SK-N-SH (cell line): ENCODE results near the gene FBXW11. TPM values are rescaled to one million over a fixed set of nuclear protein-coding genes. Genes with fewer than 3 reads are reported as not detected.

Source experiments
- CTCF ChIA-PET: fragments of 300-600, 350-600 bp; formaldehyde crosslinking; extraction: SDS; loops from one replicate; lab custom pipeline; 2021; lab: Yijun Ruan, JAX
- POLR2A ChIA-PET: fragments of 350-600 bp; sonication (Branson Sonifier 250); formaldehyde crosslinking; extraction: SDS; loops from one replicate; lab custom pipeline; 2020; ENCODE audit warnings: antibody characterized with exemption, inconsistent platforms; lab: Yijun Ruan, JAX
- DNase-seq: peaks from one replicate; pipeline ENCODE4 v3.0.0; 2012
- H2AFZ ChIP-seq: fragments of 200-600 bp; sonication (generic); 2 replicates; pipeline ENCODE4 v1.8.1; 2016; ENCODE audit warnings: antibody characterized with exemption, mild to moderate bottlenecking, low read depth
- H3F3A ChIP-seq: fragments of 200-600 bp; sonication (generic); replicated peaks from 2 replicates; pipeline ENCODE3; 2016; ENCODE audit warnings: antibody characterized with exemption, mild to moderate bottlenecking; ENCODE audit not compliant: insufficient read depth
- H3K27ac ChIP-seq, 2 experiments: fragments of 200-500 bp in 1 of 2; fragments of 200-600 bp in 1 of 2; sonication (Bioruptor generic) in 1 of 2; sonication (generic), shearing (Covaris generic) in 1 of 2; 2 replicates each; pipeline versions ENCODE4 v1.5.1 to v1.6.1; 2014 to 2016; ENCODE audit warnings: low read depth in 2 of 2, inconsistent platforms in 1 of 2, low read length in 1 of 2, mild to moderate bottlenecking in 1 of 2, mixed read lengths in 1 of 2
- H3K27me3 ChIP-seq: fragments of 200-600 bp; sonication (generic), shearing (Covaris generic); 2 replicates; pipeline ENCODE4 v1.6.1; 2016; ENCODE audit warnings: mixed run types; ENCODE audit not compliant: insufficient read depth
- H3K36me3 ChIP-seq, 2 experiments: fragments of 200-500 bp in 1 of 2; fragments of 200-600 bp in 1 of 2; sonication (Bioruptor generic) in 1 of 2; sonication (generic) in 1 of 2; replicated peaks in 1 of 2; 2 replicates each; pipeline versions ENCODE3 to v1.5.1; 2014 to 2016; ENCODE audit warnings: low read length in 1 of 2, mild to moderate bottlenecking in 1 of 2; ENCODE audit not compliant: insufficient read depth in 2 of 2, control insufficient read depth in 1 of 2
- H3K4me1 ChIP-seq, 2 experiments: fragments of 200-500 bp in 1 of 2; fragments of 200-600 bp in 1 of 2; sonication (Bioruptor generic) in 1 of 2; sonication (generic), shearing (Covaris generic) in 1 of 2; 2 replicates each; pipeline versions ENCODE4 v1.5.1 to v1.6.1; 2014 to 2016; ENCODE audit warnings: low read depth in 1 of 2, low read length in 1 of 2, mixed run types in 1 of 2; ENCODE audit not compliant: insufficient read depth in 2 of 2, control insufficient read depth in 1 of 2
- H3K4me2 ChIP-seq: fragments of 200-600 bp; sonication (generic), shearing (Covaris generic); 2 replicates; pipeline ENCODE4 v1.6.1; 2017; ENCODE audit warnings: mixed run types
- H3K4me3 ChIP-seq, 2 experiments: fragments of 200-500 bp in 1 of 2; fragments of 200-600 bp in 1 of 2; sonication (Bioruptor generic) in 1 of 2; sonication (generic), shearing (Covaris generic) in 1 of 2; 2 replicates each; pipeline versions ENCODE4 v1.5.1 to v1.8.1; 2014 to 2016; ENCODE audit warnings: low read depth in 2 of 2, inconsistent platforms in 1 of 2, low read length in 1 of 2, mild to moderate bottlenecking in 1 of 2, mixed read lengths in 1 of 2, moderate library complexity in 1 of 2
- H3K79me2 ChIP-seq: fragments of 200-600 bp; sonication (generic); 2 replicates; pipeline ENCODE4 v1.8.1; 2017; ENCODE audit warnings: mild to moderate bottlenecking; ENCODE audit not compliant: insufficient read depth
- H3K9ac ChIP-seq: fragments of 200-600 bp; sonication (generic); 2 replicates; pipeline ENCODE4 v1.6.1; 2017; ENCODE audit warnings: mixed run types
- H3K9me2 ChIP-seq: fragments of 200-600 bp; sonication (generic); 2 replicates; pipeline ENCODE4 v1.6.1; 2017; ENCODE audit warnings: mixed run types
- H3K9me3 ChIP-seq: fragments of 200-600 bp; sonication (generic); 2 replicates; pipeline ENCODE4 v1.6.1; 2017; ENCODE audit warnings: mixed run types, mild to moderate bottlenecking, moderate library complexity
- H4K20me1 ChIP-seq: fragments of 200-600 bp; sonication (generic); 2 replicates; pipeline ENCODE4 v1.6.1; 2017; ENCODE audit warnings: mild to moderate bottlenecking, mixed run types; ENCODE audit not compliant: insufficient read depth
- CTCF ChIP-seq: fragments of 200-600 bp; sonication (generic); IDR thresholded peaks from 2 replicates; pipeline ENCODE4 v1.6.1; 2017; ENCODE audit warnings: antibody characterized with exemption, mild to moderate bottlenecking, moderate library complexity
- ELF1 ChIP-seq: IDR thresholded peaks from 2 replicates; pipeline ENCODE4 v1.4.0; 2012
- FOSL2 ChIP-seq: IDR thresholded peaks from 2 replicates; pipeline ENCODE4 v1.4.0; 2012; ENCODE audit warnings: low read depth, mild to moderate bottlenecking, moderate library complexity, borderline replicate concordance
- GABPA ChIP-seq: IDR thresholded peaks from 2 replicates; pipeline ENCODE4 v1.4.0; 2012; ENCODE audit warnings: low read depth, mild to moderate bottlenecking
- JUND ChIP-seq: IDR thresholded peaks from 2 replicates; pipeline ENCODE4 v1.4.0; 2012
- MXI1 ChIP-seq: IDR thresholded peaks from 2 replicates; pipeline ENCODE4 v1.6.1; 2012; ENCODE audit warnings: mild to moderate bottlenecking, low read depth, low read length, improper control_type of control experiment
- PBX3 ChIP-seq: IDR thresholded peaks from 2 replicates; pipeline ENCODE4; 2012
- POLR2AphosphoS5 ChIP-seq: IDR thresholded peaks from 2 replicates; pipeline ENCODE4 v1.6.1; 2012; ENCODE audit warnings: low read depth, low read length
- SMC3 ChIP-seq: IDR thresholded peaks from 2 replicates; pipeline ENCODE4 v1.6.1; 2012; ENCODE audit warnings: low read depth, low read length, improper control_type of control experiment
- TAF1 ChIP-seq: IDR thresholded peaks from 2 replicates; pipeline ENCODE4 v1.6.1; 2012; ENCODE audit warnings: low read depth, mild to moderate bottlenecking, low read length, moderate library complexity, borderline replicate concordance
- TCF12 ChIP-seq: IDR thresholded peaks from 2 replicates; pipeline ENCODE4 v1.4.0; 2012
- YY1 ChIP-seq: IDR thresholded peaks from 2 replicates; pipeline ENCODE4 v1.4.0; 2012; ENCODE audit warnings: low read depth, mild to moderate bottlenecking
- WGBS: methylation state at CpG from one replicate; pipeline ENCODE4 v1.1.6; 2017; ENCODE audit warnings: low lambda C conversion rate; 5-methylcytosine and 5-hydroxymethylcytosine counted together
- polyA plus RNA-seq, 3 experiments: library from polyadenylated mRNA; depleted of rRNA; stranded (reverse); fragments of >200 nt; gene quantifications; 2 replicates each; pipeline ENCODE4 v1.2.3, GENCODE V29; 2012

Gene FBXW11
- polyA plus RNA-seq, 1 of the 3 experiments (the other 2 are of a cell fraction): 37.5 TPM

- POLR2A ChIA-PET: no interaction called here
- 88% methylated on average over 6 of the region's 6 CpGs for WGBS
- Histone ChIP-seq H3K27ac (no peak overlapping the region), H3K4me2 (no peak overlapping the region), H3F3A (no peaks in the 10 kb centered on the region), H3K9me2 (no peaks in the 10 kb centered on the region), H3K4me3 (no peak overlapping the region), H3K9ac (no peak overlapping the region), H3K9me3 (no peaks in the 10 kb centered on the region)
- CTCF ChIA-PET: interaction anchor here (2.0 to 3.8 kb wide), 3 partner anchors 32 to 96 kb away, joined by 5 to 25 read pairs (median 13); no protein-coding TSS in a partner anchor
- TF ChIP-seq POLR2AphosphoS5 (no peak), ELF1 (no peak), PBX3 (no peak), GABPA (no peak), TAF1 (no peak), MXI1 (no peak), SMC3 (no peak), YY1 (no peak)
- TF ChIP-seq, all 33 proteins: peak for 0
- H3K79me2 ChIP-seq: peaks cover 35% of the 10 kb centered on the region
- no peaks in the 10 kb centered on the region for H3K36me3 ChIP-seq
- H4K20me1 ChIP-seq: peaks cover 21% of the 10 kb centered on the region
- no peaks in the 10 kb centered on the region for H3K27me3 ChIP-seq
- H3K4me1 ChIP-seq: peaks cover 6 to 12% of the 10 kb centered on the region in 2 experiments
- no peak for DNase-seq
- H2AFZ ChIP-seq: no peak overlapping the region
Measured at GRCh38 chr5:172008689-172009141, 2.3 kb upstream of the FBXW11 start.

- no peaks in the 10 kb centered on the region for H3K9me3 ChIP-seq
- no peaks in the 10 kb centered on the region for H3K36me3 ChIP-seq
- peak overlapping the region; percentile 94 for H3K4me2 ChIP-seq
- TF ChIP-seq FOSL2 (0 out of 2 replicates have a peak, but pooled peaks have one; percentile 17), JUND (peak; percentile 42; the same call in 1 of the 2 replicates), CTCF (no peak), TCF12 (peak; percentile 48; the same call in 1 of the 2 replicates), PBX3 (peak; percentile 19; the same call in 1 of the 2 replicates)
- TF ChIP-seq, all 33 proteins: peak for 4
- ChIA-PET CTCF (interaction anchor here (1.4 to 3.8 kb wide), 5 partner anchors 21 to 96 kb away, joined by 3 to 26 read pairs (median 13); no protein-coding TSS in a partner anchor), POLR2A (no interaction called here)
- whole genome bisulfite sequencing: 16% methylated on average over 3 of the region's 3 CpGs
- Histone ChIP-seq H3K4me1 (peaks cover 11 to 19% of the 10 kb centered on the region in 2 experiments), H3F3A (peaks cover 5% of the 10 kb centered on the region), H3K9ac (no peak overlapping the region), H2AFZ (no peak overlapping the region), H3K9me2 (no peaks in the 10 kb centered on the region), H3K4me3 (peak overlapping the region in 1 of 2 experiments; percentile 85; a peak in 1 of 4 replicates), H3K27ac (no peak overlapping the region), H3K79me2 (peaks cover 41% of the 10 kb centered on the region), H4K20me1 (peaks cover 27% of the 10 kb centered on the region), H3K27me3 (no peaks in the 10 kb centered on the region)
- no peak for DNase-seq
Measured at GRCh38 chr5:172008111-172008455, 1.6 kb upstream of the FBXW11 start.
